KOPT-K1 (cell line): Measurements from ENCODE around the gene PARP1.
"Not testable (repeated sequence)": the region's sequence is repeated elsewhere in the genome, so short reads cannot be mapped to it uniquely, and the experiment has no call there.

ENCODE experiments used
- H3K27ac ChIP-seq: fragments of 200-600 bp; sonication (generic); 2 replicates; pipeline ENCODE4 v1.5.1; 2016; ENCODE audit warnings: antibody characterized with exemption, mild to moderate bottlenecking, low read depth, low read length; ENCODE audit not compliant: poor library complexity, severe bottlenecking
- H3K36me3 ChIP-seq: fragments of 200-600 bp; sonication (generic); 2 replicates; pipeline ENCODE4 v1.5.1; 2017; ENCODE audit warnings: antibody characterized with exemption, mild to moderate bottlenecking, low read length, moderate library complexity; ENCODE audit not compliant: insufficient read depth
- H3K9me3 ChIP-seq: fragments of 200-600 bp; sonication (generic); 2 replicates; pipeline ENCODE4 v1.5.1; 2017; ENCODE audit warnings: antibody characterized with exemption, low read length, mild to moderate bottlenecking; ENCODE audit not compliant: insufficient read depth, poor library complexity, severe bottlenecking

The PARP1 gene

GRCh38 chr1:226342656-226343055, 65.2 kb downstream of the PARP1 start:
- Histone ChIP-seq H3K36me3 (no peaks in the 10 kb centered on the region), H3K9me3 (peaks cover 25% of the 10 kb centered on the region), H3K27ac (no peak overlapping the region)

- not testable (repeated sequence) for H3K27ac ChIP-seq, H3K36me3 ChIP-seq
- H3K9me3 ChIP-seq, result peaks cover 25% of the 10 kb centered on the region
Observed at GRCh38 chr1:226340111-226340510, 67.8 kb downstream of the PARP1 start.

GRCh38 chr1:226337276-226337875, 70.5 kb downstream of the PARP1 start:
- H3K27ac ChIP-seq, result no peak overlapping the region
- no peaks in the 10 kb centered on the region for H3K36me3 ChIP-seq

GRCh38 chr1:226335661-226336060, 72.2 kb downstream of the PARP1 start:
- Histone ChIP-seq H3K36me3 (no peaks in the 10 kb centered on the region), H3K27ac (no peak overlapping the region)

More at GRCh38 chr1:226337276-226337875, 70.5 kb downstream of the PARP1 start:
- H3K9me3 ChIP-seq, result peaks cover 20% of the 10 kb centered on the region

GRCh38 chr1:226332947-226333346, 74.9 kb downstream of the PARP1 start:
- Histone ChIP-seq H3K36me3 (no peaks in the 10 kb centered on the region), H3K9me3 (no peaks in the 10 kb centered on the region), H3K27ac (no peak overlapping the region)

More at GRCh38 chr1:226335661-226336060, 72.2 kb downstream of the PARP1 start:
- peaks cover 9% of the 10 kb centered on the region for H3K9me3 ChIP-seq

- Histone ChIP-seq H3K27ac (no peak overlapping the region), H3K9me3 (no peaks in the 10 kb centered on the region), H3K36me3 (no peaks in the 10 kb centered on the region)
Observed at GRCh38 chr1:226329237-226329636, 78.7 kb downstream of the PARP1 start.

GRCh38 chr1:226327761-226328162, 80.1 kb downstream of the PARP1 start:
- no peaks in the 10 kb centered on the region for H3K36me3 ChIP-seq
- H3K27ac ChIP-seq, result no peak overlapping the region

GRCh38 chr1:226325178-226325577, 82.7 kb downstream of the PARP1 start:
- H3K36me3 ChIP-seq, result no peaks in the 10 kb centered on the region
- no peaks in the 10 kb centered on the region for H3K9me3 ChIP-seq
- no peak overlapping the region for H3K27ac ChIP-seq

More at GRCh38 chr1:226327761-226328162, 80.1 kb downstream of the PARP1 start:
- H3K9me3 ChIP-seq, result no peaks in the 10 kb centered on the region

GRCh38 chr1:226324479-226324878, 83.4 kb downstream of the PARP1 start:
- H3K27ac ChIP-seq, result no peak overlapping the region
- H3K36me3 ChIP-seq, result no peaks in the 10 kb centered on the region
- no peaks in the 10 kb centered on the region for H3K9me3 ChIP-seq

GRCh38 chr1:226322986-226323385, 84.9 kb downstream of the PARP1 start:
- Histone ChIP-seq H3K27ac (no peak overlapping the region), H3K9me3 (no peaks in the 10 kb centered on the region), H3K36me3 (no peaks in the 10 kb centered on the region)

- Histone ChIP-seq H3K36me3 (no peaks in the 10 kb centered on the region), H3K9me3 (no peaks in the 10 kb centered on the region)
Observed at GRCh38 chr1:226320930-226321329, 87.0 kb downstream of the PARP1 start.

GRCh38 chr1:226318471-226318870, 89.4 kb downstream of the PARP1 start:
- Histone ChIP-seq H3K9me3 (peaks cover 4% of the 10 kb centered on the region), H3K36me3 (no peaks in the 10 kb centered on the region), H3K27ac (no peak overlapping the region)

More at GRCh38 chr1:226320930-226321329, 87.0 kb downstream of the PARP1 start:
- H3K27ac ChIP-seq, result no peak overlapping the region

GRCh38 chr1:226314055-226314454, 93.8 kb downstream of the PARP1 start:
- Histone ChIP-seq H3K27ac (no peak overlapping the region), H3K9me3 (peaks cover 4% of the 10 kb centered on the region), H3K36me3 (no peaks in the 10 kb centered on the region)

- peaks cover 4% of the 10 kb centered on the region for H3K9me3 ChIP-seq
- H3K36me3 ChIP-seq, result no peaks in the 10 kb centered on the region
- H3K27ac ChIP-seq, result no peak overlapping the region
Observed at GRCh38 chr1:226312065-226312464, 95.8 kb downstream of the PARP1 start.

GRCh38 chr1:226311376-226311775, 96.5 kb downstream of the PARP1 start:
- Histone ChIP-seq H3K9me3 (peaks cover 4% of the 10 kb centered on the region), H3K36me3 (no peaks in the 10 kb centered on the region), H3K27ac (no peak overlapping the region)
